GM12878 (cell line): Measurements from ENCODE around the gene PPP1R9B. TPM values are rescaled to one million over a fixed set of nuclear protein-coding genes. Genes with fewer than 3 reads are reported as not detected.
A peak's percentile ranks its signal among the peaks of the same experiment; 100 is the strongest.

ENCODE experiments used
- ATF2 ChIP-seq: IDR thresholded peaks from 2 replicates; pipeline ENCODE4 v1.6.1; 2012; ENCODE audit warnings: low read length, inconsistent platforms
- CHD4 ChIP-seq: fragments of 200-600 bp; sonication (generic); IDR thresholded peaks from 2 replicates; pipeline ENCODE4 v1.6.1; 2016; ENCODE audit warnings: mild to moderate bottlenecking
- IRF5 ChIP-seq: fragments of 450-650 bp; IDR thresholded peaks from 2 replicates; pipeline ENCODE4 v1.6.1; 2017; ENCODE audit warnings: borderline replicate concordance
- KAT2A ChIP-seq: conservative IDR thresholded peaks from 2 replicates; pipeline ENCODE4 v1.6.1; 2011; ENCODE audit warnings: low read depth, low read length; ENCODE audit not compliant: control insufficient read depth
- NFXL1 ChIP-seq: fragments of 450-650 bp; IDR thresholded peaks from 2 replicates; pipeline ENCODE4 v1.6.1; 2017; ENCODE audit warnings: antibody characterized with exemption, mild to moderate bottlenecking, borderline replicate concordance
- PAX5 ChIP-seq: IDR thresholded peaks from 2 replicates; pipeline ENCODE4 v1.6.1; 2011; ENCODE audit warnings: low read depth, low read length, borderline replicate concordance
- POLR2AphosphoS5 ChIP-seq: IDR thresholded peaks from 2 replicates; pipeline ENCODE4 v1.6.1; 2011; ENCODE audit warnings: mild to moderate bottlenecking, low read length, inconsistent platforms
- POU2F2 ChIP-seq: IDR thresholded peaks from 3 replicates; pipeline ENCODE4 v1.6.1; 2011; ENCODE audit warnings: low read depth, mild to moderate bottlenecking, low read length, borderline replicate concordance
- RAD51 ChIP-seq: fragments of 450-650 bp; IDR thresholded peaks from 2 replicates; pipeline ENCODE4 v1.6.1; 2016; ENCODE audit warnings: moderate library complexity, mild to moderate bottlenecking, inconsistent platforms
- REST ChIP-seq: IDR thresholded peaks from 2 replicates; pipeline ENCODE4 v1.6.1; 2012; ENCODE audit warnings: mild to moderate bottlenecking, low read depth, low read length
- SIX5 ChIP-seq: IDR thresholded peaks from 2 replicates; pipeline ENCODE4 v1.6.1; 2011; ENCODE audit warnings: mild to moderate bottlenecking, low read depth, low read length, moderate library complexity; ENCODE audit not compliant: severe bottlenecking
- ZNF274 ChIP-seq: IDR thresholded peaks from one replicate; pipeline ENCODE4 v1.8.0; 2011; ENCODE audit not compliant: insufficient read length, insufficient read depth
- polyA plus RNA-seq, 11 experiments: library from polyadenylated mRNA; depleted of rRNA in 4 of 11; unstranded in 6 of 11; stranded (reverse) in 5 of 11; fragments of >200 nt; fragmentation: Nextera tagmentation in 4 of 11; fragmentation: Illumina TruSeq in 1 of 11; extraction: Ambion mirVana in 4 of 11; extraction: Trizol in 1 of 11; gene quantifications; 1 replicate in 1 of 11; 2 replicates in 10 of 11; pipeline versions ENCODE4 v1.2.1 to v1.2.3, GENCODE V29; 2011 to 2016; ENCODE audit warnings: inconsistent platforms in 2 of 11, missing spikeins in 2 of 11, low read depth in 1 of 11
- total RNA-seq, 4 experiments: library from RNA; depleted of rRNA in 3 of 4; stranded (reverse); fragments of >200 nt in 3 of 4; fragmentation: Illumina TruSeq in 1 of 4; extraction: Trizol in 1 of 4; gene quantifications; 2 replicates each; pipeline versions ENCODE4 v1.2.1 to v1.2.3, GENCODE V29; 2013 to 2021
- TF ChIP-seq, protein P1 (sequence below): fragments of 450-650 bp; formaldehyde crosslinking; IDR thresholded peaks from 2 replicates; pipeline ENCODE4 v1.4.0; 2020; ENCODE audit warnings: mild to moderate bottlenecking, moderate library complexity
- TF ChIP-seq, protein P2 (sequence below): fragments of 450-650 bp; IDR thresholded peaks from 2 replicates; pipeline ENCODE4 v1.6.1; 2014; ENCODE audit warnings: mild to moderate bottlenecking

PPP1R9B gene
- total and polyA plus RNA-seq, 10 of the 15 experiments (the other 5 are each of a cell fraction or from before 2014, with no cell fraction given), result 0.20 to 107 (median 37.5) TPM

DNA sequence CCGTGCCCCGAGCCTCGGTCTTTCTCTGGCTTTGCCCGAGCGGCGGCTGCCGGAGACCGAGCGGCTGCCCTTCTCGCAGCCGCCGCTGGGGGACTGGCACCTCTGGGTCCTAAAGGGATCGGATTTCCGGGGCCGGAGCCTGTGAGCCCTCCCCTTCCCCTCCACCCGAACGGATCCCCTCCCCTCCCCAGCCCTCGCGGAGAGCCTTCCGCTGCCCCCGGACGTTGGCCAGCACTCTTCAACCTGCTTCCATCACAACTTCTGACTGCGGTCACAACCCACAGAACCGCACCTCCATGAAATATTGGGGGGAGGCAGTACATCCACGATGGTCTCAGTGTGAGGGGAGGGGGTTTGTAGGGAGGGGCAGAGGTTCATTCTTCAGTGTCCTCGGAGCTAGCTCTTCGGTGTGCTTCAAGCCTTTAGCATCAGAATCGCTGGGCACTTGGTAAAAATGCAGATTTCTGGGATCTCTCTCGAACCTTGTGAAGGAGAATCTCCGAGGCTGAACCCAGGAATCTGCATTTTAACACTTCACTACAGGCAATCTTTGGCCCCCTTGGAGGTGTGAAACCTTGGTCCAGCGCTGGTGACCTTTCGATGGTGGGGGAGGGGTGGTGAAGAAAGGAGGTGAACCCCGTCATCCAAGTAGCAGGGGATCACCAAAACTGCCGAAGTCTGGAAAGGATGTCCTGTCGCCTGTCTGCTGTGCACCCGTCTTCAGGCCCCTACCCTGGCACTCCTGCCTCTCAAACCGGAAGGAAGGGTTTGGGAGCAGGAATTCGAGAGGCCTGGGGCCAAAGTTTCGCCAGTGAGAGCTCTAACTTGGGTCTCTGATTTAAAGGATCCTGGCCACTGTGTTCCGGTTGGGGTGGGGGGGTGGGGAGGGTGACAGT lies 812 bp upstream of the PPP1R9B start (continued):
- TF ChIP-seq ATF2, result no peak
- TF ChIP-seq SIX5, result no peak
- no peak for TF ChIP-seq KAT2A
- 0 out of 3 replicates have a peak, but pooled peaks have one; percentile 50 for TF ChIP-seq POU2F2
- no peak for TF ChIP-seq PAX5
- TF ChIP-seq ZNF274, result no peak
- no peak; the same call in 1 of the 2 replicates for TF ChIP-seq REST
- TF ChIP-seq IRF5, result no peak
- no peak for TF ChIP-seq NFXL1
- TF ChIP-seq POLR2AphosphoS5, result peak; percentile 53; the same call in 1 of the 2 replicates
- TF ChIP-seq, protein P1, sequence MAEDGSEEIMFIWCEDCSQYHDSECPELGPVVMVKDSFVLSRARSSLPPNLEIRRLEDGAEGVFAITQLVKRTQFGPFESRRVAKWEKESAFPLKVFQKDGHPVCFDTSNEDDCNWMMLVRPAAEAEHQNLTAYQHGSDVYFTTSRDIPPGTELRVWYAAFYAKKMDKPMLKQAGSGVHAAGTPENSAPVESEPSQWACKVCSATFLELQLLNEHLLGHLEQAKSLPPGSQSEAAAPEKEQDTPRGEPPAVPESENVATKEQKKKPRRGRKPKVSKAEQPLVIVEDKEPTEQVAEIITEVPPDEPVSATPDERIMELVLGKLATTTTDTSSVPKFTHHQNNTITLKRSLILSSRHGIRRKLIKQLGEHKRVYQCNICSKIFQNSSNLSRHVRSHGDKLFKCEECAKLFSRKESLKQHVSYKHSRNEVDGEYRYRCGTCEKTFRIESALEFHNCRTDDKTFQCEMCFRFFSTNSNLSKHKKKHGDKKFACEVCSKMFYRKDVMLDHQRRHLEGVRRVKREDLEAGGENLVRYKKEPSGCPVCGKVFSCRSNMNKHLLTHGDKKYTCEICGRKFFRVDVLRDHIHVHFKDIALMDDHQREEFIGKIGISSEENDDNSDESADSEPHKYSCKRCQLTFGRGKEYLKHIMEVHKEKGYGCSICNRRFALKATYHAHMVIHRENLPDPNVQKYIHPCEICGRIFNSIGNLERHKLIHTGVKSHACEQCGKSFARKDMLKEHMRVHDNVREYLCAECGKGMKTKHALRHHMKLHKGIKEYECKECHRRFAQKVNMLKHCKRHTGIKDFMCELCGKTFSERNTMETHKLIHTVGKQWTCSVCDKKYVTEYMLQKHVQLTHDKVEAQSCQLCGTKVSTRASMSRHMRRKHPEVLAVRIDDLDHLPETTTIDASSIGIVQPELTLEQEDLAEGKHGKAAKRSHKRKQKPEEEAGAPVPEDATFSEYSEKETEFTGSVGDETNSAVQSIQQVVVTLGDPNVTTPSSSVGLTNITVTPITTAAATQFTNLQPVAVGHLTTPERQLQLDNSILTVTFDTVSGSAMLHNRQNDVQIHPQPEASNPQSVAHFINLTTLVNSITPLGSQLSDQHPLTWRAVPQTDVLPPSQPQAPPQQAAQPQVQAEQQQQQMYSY, result no peak
- TF ChIP-seq, protein P2, sequence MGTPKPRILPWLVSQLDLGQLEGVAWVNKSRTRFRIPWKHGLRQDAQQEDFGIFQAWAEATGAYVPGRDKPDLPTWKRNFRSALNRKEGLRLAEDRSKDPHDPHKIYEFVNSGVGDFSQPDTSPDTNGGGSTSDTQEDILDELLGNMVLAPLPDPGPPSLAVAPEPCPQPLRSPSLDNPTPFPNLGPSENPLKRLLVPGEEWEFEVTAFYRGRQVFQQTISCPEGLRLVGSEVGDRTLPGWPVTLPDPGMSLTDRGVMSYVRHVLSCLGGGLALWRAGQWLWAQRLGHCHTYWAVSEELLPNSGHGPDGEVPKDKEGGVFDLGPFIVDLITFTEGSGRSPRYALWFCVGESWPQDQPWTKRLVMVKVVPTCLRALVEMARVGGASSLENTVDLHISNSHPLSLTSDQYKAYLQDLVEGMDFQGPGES, result no peak
- TF ChIP-seq RAD51, result no peak
- peak; percentile 94; the same call in 1 of the 2 replicates for TF ChIP-seq CHD4
